SIG-M5 treated with dmso at 0.1 percent for 504 hours (cell line): ENCODE measurements around the gene COX4I1.
"Not testable (repeated sequence)": the region's sequence is repeated elsewhere in the genome, so short reads cannot be mapped to it uniquely, and the experiment has no call there.

Source experiments
- DNase-seq: peaks from one replicate; lab custom pipeline; 2025; ENCODE audit not compliant: unreplicated experiment; lab: John Stamatoyannopoulos, UW

Gene COX4I1

GRCh38 chr16:85798901-85799496 is 496 bp upstream of the COX4I1 start:
- peak; percentile 11 for DNase-seq

GRCh38 chr16:85800321-85800669 is 800 bp downstream of the COX4I1 start:
- DNase-seq = no peak

DNA sequence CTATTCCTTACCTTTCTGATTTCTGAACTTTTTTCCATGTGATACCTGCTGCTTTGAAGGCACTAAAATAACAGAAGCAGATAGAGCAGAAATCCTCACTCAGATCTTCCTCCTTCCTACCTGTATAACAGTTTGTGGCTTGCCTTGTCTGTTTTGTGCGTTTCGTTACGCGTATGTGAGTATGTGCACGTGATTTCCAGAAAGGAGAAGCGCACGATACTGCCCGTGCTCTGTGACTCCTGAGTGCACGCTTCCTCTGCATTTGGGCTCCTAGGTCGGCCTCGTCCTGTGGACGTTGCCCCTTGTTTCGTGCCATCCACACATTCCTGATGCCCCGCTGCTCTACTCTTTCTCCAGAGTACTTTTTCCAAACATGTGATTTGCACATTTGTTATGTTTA is 4.1 kb downstream of the COX4I1 start:
- no peak for DNase-seq

GRCh38 chr16:85805442-85806045 is 6.0 kb downstream of the COX4I1 start:
- no peak for DNase-seq

DNA sequence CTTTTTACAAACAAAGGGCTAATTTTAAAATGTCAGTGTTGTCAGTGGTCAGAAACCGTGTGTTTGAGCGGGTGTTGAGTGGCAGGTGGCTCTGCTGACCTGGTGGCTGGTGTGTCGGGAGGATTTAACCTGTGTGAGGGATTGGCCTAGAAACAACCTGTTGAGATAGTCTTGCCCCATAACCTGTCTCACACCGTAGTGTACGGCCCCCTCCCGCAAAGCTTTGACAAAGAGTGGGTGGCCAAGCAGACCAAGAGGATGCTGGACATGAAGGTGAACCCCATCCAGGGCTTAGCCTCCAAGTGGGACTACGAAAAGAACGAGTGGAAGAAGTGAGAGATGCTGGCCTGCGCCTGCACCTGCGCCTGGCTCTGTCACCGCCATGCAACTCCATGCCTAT is 7.0 kb downstream of the COX4I1 start:
- DNase-seq = no peak

DNA sequence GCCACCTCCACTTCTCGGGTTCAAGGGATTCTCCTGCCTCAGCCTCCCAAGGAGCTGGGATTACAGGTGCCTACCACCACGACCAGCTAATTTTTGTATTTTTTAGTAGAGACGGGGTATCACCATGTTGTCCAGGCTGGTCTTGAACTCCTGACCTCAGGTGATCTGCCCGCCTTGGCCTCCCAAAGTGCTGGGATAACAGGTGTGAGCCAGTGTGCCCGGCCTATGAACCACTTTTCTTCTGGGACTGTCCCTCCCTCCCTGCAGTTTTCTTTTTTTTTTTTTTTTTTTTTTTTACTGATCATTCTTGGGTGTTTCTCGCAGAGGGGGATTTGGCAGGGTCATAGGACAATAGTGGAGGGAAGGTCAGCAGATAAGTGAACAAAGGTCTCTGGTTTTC is 7.8 kb downstream of the COX4I1 start:
- not testable (repeated sequence) for DNase-seq

GRCh38 chr16:85808104-85808503 is 8.6 kb downstream of the COX4I1 start:
- not testable (repeated sequence) for DNase-seq

DNA sequence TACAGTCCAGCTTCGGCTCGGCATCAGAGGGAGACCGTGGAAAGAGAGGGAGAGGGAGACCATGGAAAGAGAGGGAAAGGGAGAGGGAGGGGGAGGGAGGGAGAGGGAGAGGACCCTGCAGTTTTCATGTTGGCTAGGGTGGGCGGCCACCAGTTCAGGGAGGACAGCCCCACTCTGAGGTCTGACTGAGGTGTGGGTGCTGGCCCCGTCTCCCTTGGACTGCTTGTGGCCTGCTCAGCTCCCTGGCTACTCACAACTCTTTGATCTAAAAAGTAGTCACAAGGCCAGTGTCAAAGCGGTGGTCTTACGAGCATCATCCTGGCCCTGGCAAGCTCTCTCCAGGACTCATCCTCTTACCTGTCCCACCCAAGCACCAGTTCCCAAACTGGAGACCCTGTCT is 9.4 kb downstream of the COX4I1 start:
- no peak for DNase-seq

GRCh38 chr16:85809645-85810044 is 10.2 kb downstream of the COX4I1 start:
- DNase-seq = no peak

- no peak for DNase-seq
Observed at GRCh38 chr16:85810097-85810741, 10.7 kb downstream of the COX4I1 start.

DNA sequence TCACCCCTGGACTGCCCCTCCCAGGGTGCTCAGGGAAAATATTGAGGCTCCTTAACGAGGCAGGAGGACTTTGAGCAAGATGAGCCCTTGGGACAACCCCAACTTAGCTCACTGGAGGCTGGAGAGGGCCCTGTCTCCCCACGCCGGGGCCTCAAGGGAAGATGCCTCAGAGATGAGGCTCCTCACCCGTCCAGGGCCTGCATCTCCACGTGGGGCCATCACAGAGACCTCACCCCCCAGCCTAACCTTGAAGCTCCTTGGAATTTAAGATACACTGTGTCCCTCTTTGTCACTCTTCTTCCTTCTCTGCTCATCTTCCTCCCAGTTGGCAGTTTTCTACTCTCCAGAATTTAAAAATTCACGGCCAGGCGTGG is 11.2 kb downstream of the COX4I1 start:
- no peak for DNase-seq

GRCh38 chr16:85812031-85812807 is 12.7 kb downstream of the COX4I1 start:
- no peak for DNase-seq

DNA sequence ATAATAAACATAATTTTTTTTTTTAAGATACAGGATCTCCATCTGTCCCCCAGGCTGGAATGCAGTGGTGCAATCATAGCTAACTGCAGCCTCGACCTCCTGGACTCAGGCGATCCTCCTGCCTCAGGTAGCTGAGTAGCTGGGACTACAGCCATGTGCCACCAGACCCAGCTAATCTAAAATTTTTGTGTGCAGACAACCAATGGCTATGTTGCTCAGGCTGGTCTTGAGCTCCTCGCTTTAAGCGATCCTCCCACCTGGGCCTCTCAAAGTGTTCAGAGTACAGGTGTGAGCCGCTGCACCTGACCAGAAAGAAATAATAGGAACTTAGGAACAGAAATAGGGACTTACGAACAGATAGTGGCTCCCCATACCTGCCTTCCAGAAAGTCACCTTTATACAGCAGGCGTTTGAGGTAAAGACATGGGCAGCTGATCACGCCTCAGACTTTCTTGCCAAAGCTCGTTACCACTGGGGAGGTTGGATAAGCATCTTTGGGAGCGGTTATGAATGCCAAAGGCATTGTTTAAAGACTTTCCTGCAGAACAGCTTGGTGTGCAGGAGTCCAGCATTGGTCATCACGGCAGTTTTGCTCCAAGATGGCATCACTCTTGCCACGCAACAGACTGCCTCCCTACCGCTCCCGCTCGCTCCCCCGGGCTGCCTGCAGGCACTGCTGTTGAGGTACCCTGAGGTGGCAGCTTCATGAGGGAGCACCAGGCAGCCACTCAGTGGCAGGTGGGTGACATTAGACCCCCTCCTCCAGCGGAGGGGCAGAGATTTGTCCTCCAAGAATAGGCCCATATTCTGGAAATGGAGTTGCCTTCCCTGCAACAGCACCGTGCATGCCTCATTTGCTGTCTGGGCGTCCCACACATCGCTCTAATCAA is 13.6 kb downstream of the COX4I1 start:
- DNase-seq = no peak

DNA sequence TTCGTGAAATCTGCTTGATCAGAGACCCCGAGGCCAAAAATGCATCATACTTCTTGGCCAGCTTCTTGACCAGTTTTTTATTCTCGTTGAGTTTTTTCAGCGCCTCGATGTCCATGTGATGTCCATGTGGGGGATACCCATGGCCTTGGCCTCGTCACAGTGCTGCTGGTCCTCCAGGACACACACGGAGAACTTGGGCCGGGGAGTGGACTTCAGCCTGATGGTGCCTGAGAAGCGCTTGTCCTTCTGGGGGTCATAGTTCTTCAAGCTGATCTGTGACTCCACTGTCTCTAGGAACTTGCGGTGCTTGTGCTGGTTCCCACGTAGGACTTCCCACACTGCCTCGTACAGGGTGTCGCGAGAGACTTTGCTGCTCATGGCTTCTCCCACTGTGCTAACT is 16.7 kb downstream of the COX4I1 start:
- DNase-seq = no peak

DNA sequence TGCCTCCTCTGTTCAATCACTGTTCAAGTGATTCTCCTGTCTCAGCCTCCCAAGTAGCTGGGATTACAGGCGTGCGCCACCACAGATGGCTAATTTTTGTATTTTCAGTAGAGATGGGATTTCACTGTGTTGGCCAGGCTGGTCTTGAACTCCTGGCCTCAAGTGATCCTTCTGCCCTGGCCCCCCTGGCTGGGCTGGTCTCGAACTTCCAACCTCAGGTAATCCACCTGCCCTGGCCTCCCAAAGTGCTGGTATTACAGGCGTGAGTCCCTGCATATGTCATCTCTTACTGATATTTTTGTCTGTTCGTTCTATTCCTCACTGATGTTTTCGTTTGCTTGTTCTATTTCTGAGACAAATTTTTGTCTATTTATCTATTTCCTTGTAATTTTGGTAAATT is 17.7 kb downstream of the COX4I1 start:
- DNase-seq = not testable (repeated sequence)

DNA sequence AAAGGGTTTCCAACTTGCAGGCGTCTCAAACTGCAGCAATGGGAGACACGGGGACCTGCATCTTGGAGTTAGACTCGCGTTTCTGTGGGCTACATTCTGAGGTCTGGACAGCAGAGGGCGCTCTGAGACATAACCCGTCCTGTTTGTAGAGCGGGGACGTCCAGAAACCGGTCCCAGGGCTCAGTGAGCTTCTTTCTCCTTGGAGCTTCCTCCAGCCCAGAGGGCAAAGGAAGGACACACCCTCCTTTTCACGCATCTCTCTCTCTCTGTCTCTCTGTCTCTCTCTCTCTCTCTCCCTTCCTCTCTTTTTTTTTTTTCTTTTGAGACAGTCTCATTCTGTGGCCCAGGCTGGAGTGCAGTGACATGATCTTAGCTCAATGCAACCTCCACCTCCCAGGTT is 19.8 kb downstream of the COX4I1 start:
- DNase-seq = peak; percentile 85

- no peak for DNase-seq
Observed at GRCh38 chr16:85819771-85820170, 20.3 kb downstream of the COX4I1 start.

DNA sequence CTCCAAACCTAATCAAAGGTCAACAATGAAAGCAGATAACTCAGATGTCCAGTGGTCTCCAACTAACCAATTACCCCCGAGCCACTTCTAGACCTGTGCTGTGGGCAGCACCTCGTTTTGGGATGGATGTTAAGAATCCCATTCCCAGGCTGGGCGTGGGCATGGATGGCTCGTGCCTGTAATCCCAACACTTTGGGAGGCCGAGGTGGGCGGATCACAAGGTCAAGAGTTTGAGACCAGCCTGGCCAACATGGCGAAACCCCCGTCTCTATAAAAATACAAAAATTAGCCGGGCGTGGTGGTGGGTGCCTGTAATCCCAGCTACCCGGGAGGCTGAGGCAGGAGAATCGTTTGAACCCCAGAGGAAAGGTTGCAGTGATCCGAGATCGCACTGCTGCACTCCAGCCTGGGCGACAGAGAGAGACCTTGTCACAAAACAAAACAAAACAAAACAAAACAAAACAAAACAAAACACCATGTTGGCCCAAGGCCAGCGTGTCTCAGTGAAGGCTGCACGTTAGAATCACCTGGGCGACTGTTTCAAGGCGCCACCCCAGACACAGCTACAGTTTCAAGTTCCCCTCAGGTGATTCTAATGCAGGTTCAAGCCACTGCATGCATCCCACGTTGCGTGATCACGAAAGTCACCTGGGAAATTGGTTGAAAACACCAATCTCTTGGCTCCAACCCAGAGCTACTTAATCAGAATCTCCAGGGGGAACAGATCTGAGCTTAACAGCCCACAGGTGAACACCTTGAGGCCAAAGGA is 21.3 kb downstream of the COX4I1 start:
- no peak for DNase-seq

DNA sequence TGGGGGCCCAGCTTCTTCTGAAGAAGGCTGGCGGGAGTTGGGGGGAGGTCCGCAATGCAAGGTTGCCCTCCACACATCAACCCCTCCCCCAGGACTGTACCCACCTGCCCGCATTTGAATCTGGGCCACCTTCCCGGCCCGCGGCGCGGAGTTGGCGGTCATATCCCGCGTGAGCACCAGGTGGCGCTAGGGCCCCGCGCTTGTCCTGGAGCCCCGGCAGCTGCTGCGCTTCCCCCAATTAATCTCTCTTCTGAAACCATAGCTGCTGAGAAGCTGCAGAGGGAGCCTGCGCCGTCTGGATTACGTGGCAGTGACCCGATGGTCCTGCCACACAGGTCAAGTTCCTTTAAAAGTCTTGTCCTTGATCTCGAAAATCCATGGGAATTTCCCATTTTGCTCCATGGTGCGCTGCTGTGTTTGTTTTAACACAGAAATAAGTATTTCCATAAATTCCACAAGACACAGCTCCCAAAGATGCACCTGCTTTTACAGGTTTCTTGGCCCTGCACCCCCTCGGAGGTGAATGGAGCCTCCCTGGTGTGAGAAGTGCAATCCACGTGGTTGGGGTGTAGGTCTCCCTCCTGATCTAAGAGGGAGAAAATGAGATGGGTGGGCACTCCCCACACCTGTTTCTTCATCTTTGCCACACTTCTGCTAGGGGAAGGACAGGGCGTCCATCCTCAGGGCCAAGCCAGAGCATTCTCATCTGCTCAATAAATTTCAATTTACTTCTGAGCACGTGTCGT is 22.1 kb downstream of the COX4I1 start:
- peak; percentile 86 for DNase-seq

GRCh38 chr16:85822145-85822544 is 22.6 kb downstream of the COX4I1 start:
- no peak for DNase-seq
